A549 (cell line): ENCODE data around the gene PVRIG.

ENCODE experiments used
- CTCF ChIP-seq: fragments of >200 bp; sonication (Bioruptor Twin); formaldehyde crosslinking; IDR thresholded peaks from 3 replicates; pipeline ENCODE4 v1.5.1; 2016
- EHMT2 ChIP-seq: fragments of 200-600 bp; sonication (generic); IDR thresholded peaks from 2 replicates; pipeline ENCODE4 v1.6.1; 2016; ENCODE audit warnings: antibody characterized with exemption, low read depth, mild to moderate bottlenecking, moderate library complexity
- FOSL2 ChIP-seq, 2 experiments: fragments of 450-650 bp in 1 of 2; fragments of >200 bp in 1 of 2; sonication (Bioruptor Twin) in 1 of 2; formaldehyde crosslinking; IDR thresholded peaks; 2 replicates each; pipeline versions ENCODE4 v1.5.0 to v1.6.1; 2016 to 2020; ENCODE audit warnings: mild to moderate bottlenecking in 1 of 2, moderate library complexity in 1 of 2
- HDAC2 ChIP-seq: fragments of 200-600 bp; sonication (generic); IDR thresholded peaks from 2 replicates; pipeline ENCODE4 v1.6.1; 2016
- JUN ChIP-seq, 2 experiments: fragments of >200 bp; sonication (Bioruptor Twin); formaldehyde crosslinking; IDR thresholded peaks; 2 replicates in 1 of 2; 3 replicates in 1 of 2; pipeline ENCODE4 v1.6.1; 2016 to 2017
- NPAS2 ChIP-seq: fragments of 250-450 bp; sonication (Bioruptor Pico); IDR thresholded peaks from 2 replicates; pipeline ENCODE4 v1.8.0; 2022; ENCODE audit warnings: mild to moderate bottlenecking, moderate library complexity, borderline replicate concordance
- POLR2A ChIP-seq: IDR thresholded peaks from 2 replicates; pipeline ENCODE4 v1.6.1; 2012; ENCODE audit warnings: mild to moderate bottlenecking, low read length
- POLR2AphosphoS2 ChIP-seq: conservative IDR thresholded peaks from 2 replicates; pipeline ENCODE4 v1.6.1; 2012; ENCODE audit warnings: low read length, improper control_type of control experiment, inconsistent platforms
- RAD21 ChIP-seq, 2 experiments: fragments of >200 bp in 1 of 2; sonication (Bioruptor Twin) in 1 of 2; formaldehyde crosslinking in 1 of 2; IDR thresholded peaks in 1 of 2; conservative IDR thresholded peaks in 1 of 2; 2 replicates in 1 of 2; 3 replicates in 1 of 2; pipeline ENCODE4 v1.6.1; 2012 to 2018; ENCODE audit warnings: inconsistent platforms in 1 of 2
- REST ChIP-seq: fragments of 200-600 bp; sonication (generic); IDR thresholded peaks from 2 replicates; pipeline ENCODE4 v1.6.1; 2016; ENCODE audit warnings: antibody characterized with exemption, mild to moderate bottlenecking, moderate library complexity
- RNF2 ChIP-seq: fragments of 200-600 bp; sonication (generic); IDR thresholded peaks from 2 replicates; pipeline ENCODE4 v1.6.1; 2016; ENCODE audit warnings: low read depth, mild to moderate bottlenecking, antibody characterized with exemption, moderate library complexity, borderline replicate concordance
- USF2 ChIP-seq: fragments of 450-650 bp; IDR thresholded peaks from 2 replicates; pipeline ENCODE4 v1.6.1; 2014; ENCODE audit warnings: antibody characterized with exemption

- TF ChIP-seq CTCF (no peak), FOSL2 (IDR thresholded peaks at IDR 0.05) (no peak), FOSL2 (CRISPR knock-in tag; IDR thresholded peaks at IDR 0.05) (no peak), POLR2AphosphoS2 (no peak), REST (no peak), RAD21 (conservative IDR thresholded peaks at IDR 0.05 in 1 of 2, IDR thresholded peaks at IDR 0.05 in 1 of 2) (no peak), POLR2A (no peak), JUN (IDR thresholded peaks at IDR 0.05) (no peak), NPAS2 (no peak), EHMT2 (no peak), HDAC2 (no peak), RNF2 (no peak), USF2 (no peak)
Measured at GRCh38 chr7:100221767-100222444, 2.2 kb downstream of the PVRIG start.
